GM12801 (cell line): Measurements from ENCODE around the gene NLGN4Y.

Source experiments
- CTCF ChIP-seq: IDR thresholded peaks from one replicate; pipeline ENCODE4 v1.5.1; 2011; ENCODE audit warnings: control low read depth; ENCODE audit not compliant: insufficient read length; ENCODE audit errors: extremely low read depth

The NLGN4Y gene

GRCh38 chrY:14644157-14644952, 120.0 kb downstream of the NLGN4Y start:
- TF ChIP-seq CTCF = no peak

GRCh38 chrY:14679181-14679580, 154.9 kb downstream of the NLGN4Y start:
- TF ChIP-seq CTCF = no peak

GRCh38 chrY:14694543-14694942, 170.2 kb downstream of the NLGN4Y start:
- TF ChIP-seq CTCF = no peak

GRCh38 chrY:14708158-14708557, 183.8 kb downstream of the NLGN4Y start:
- no peak for TF ChIP-seq CTCF

GRCh38 chrY:14741596-14741995, 217.3 kb downstream of the NLGN4Y start:
- TF ChIP-seq CTCF = no peak

- TF ChIP-seq CTCF = no peak
Observed at GRCh38 chrY:14748329-14748728, 224.0 kb downstream of the NLGN4Y start.

GRCh38 chrY:14755571-14755970, 231.2 kb downstream of the NLGN4Y start:
- no peak for TF ChIP-seq CTCF
